MM.1S (cell line): ENCODE results near the gene RITA1.

Experiments
- CTCF ChIP-seq: fragments of 300-600 bp; sonication (generic); IDR thresholded peaks from 2 replicates; pipeline ENCODE4 v1.5.1; 2016; ENCODE audit warnings: antibody characterized with exemption, low read length, mixed read lengths
- EZH2 ChIP-seq: fragments of 300-600 bp; sonication (generic); optimal IDR thresholded peaks from 2 replicates; pipeline ENCODE3; 2017; ENCODE audit warnings: low read depth, mild to moderate bottlenecking, antibody characterized with exemption, low read length, mixed read lengths
- EZH2phosphoT487 ChIP-seq: fragments of 300-600 bp; sonication (generic); IDR thresholded peaks from 2 replicates; pipeline ENCODE4 v1.6.1; 2018; ENCODE audit warnings: antibody characterized with exemption, low read length

- TF ChIP-seq CTCF (no peak), EZH2phosphoT487 (no peak), EZH2 (no peak)
Measured at GRCh38 chr12:113221997-113222729, 36.6 kb downstream of the RITA1 start.
